Upper lobe of left lung (tissue), 6 donors: ENCODE measurements around the gene HCAR1. TPM values are rescaled to one million over a fixed set of nuclear protein-coding genes. Genes with fewer than 3 reads are reported as not detected.

ENCODE experiments used
- ATAC-seq, 2 donors: fragments of 200-7000 bp; cut with Tn5 transposase; one replicate each; pipeline ENCODE4 v1.9.1; 2022; ENCODE audit warnings: mild to moderate bottlenecking in 2 of 2, moderate library complexity in 2 of 2; ENCODE audit not compliant: low FRiP score in 2 of 2
- DNase-seq, 2 donors: peaks; one replicate each; pipeline ENCODE4 v3.0.0-alpha.2; 2019 to 2020
- H3K27ac ChIP-seq, 4 donors: fragments of 200-600 bp; sonication (generic); one replicate each; pipeline ENCODE4 v1.5.1; 2016 to 2019
- H3K27me3 ChIP-seq, 4 donors: fragments of 200-600 bp; sonication (generic); one replicate each; pipeline ENCODE4 v1.5.1; 2017 to 2019
- H3K36me3 ChIP-seq, 4 donors: fragments of 200-600 bp; sonication (generic); one replicate each; pipeline ENCODE4 v1.5.1; 2016 to 2019
- H3K4me1 ChIP-seq, 4 donors: fragments of 200-600 bp; sonication (generic); one replicate each; pipeline ENCODE4 v1.5.1; 2018 to 2019
- H3K4me3 ChIP-seq, 4 donors: fragments of 200-600 bp; sonication (generic); one replicate each; pipeline ENCODE4 v1.5.1; 2017 to 2019; ENCODE audit warnings: mild to moderate bottlenecking in 2 of 4, moderate library complexity in 1 of 4
- H3K9me3 ChIP-seq, 4 donors: fragments of 200-600 bp; sonication (generic); one replicate each; pipeline ENCODE4 v1.5.1; 2018 to 2019
- EP300 ChIP-seq, 4 donors: sonication (generic); formaldehyde crosslinking; IDR thresholded peaks; one replicate each; pipeline ENCODE4 v1.5.1; 2017; ENCODE audit warnings: antibody characterized with exemption in 4 of 4, control low read depth in 2 of 4
- POLR2A ChIP-seq, 4 donors: fragments of 450-650 bp; IDR thresholded peaks; one replicate each; pipeline ENCODE4 v1.5.1; 2016 to 2017; ENCODE audit warnings: antibody characterized with exemption in 4 of 4, mild to moderate bottlenecking in 2 of 4
- POLR2AphosphoS5 ChIP-seq, 2 donors: sonication (generic); formaldehyde crosslinking; IDR thresholded peaks; one replicate each; pipeline ENCODE4 v1.5.1; 2017; ENCODE audit warnings: antibody characterized with exemption in 2 of 2
- WGBS, 2 donors: methylation state at CpG; one replicate each; pipeline ENCODE4 v1.1.5; 2017 to 2018; 5-methylcytosine and 5-hydroxymethylcytosine counted together
- total RNA-seq, 6 donors: library from RNA; depleted of rRNA in 4 of 6; stranded (reverse); fragments of >200 nt in 4 of 6; gene quantifications; one replicate each; pipeline versions ENCODE4 v1.1.0 to v1.2.1, GENCODE V29; 2016 to 2021
- TF ChIP-seq, protein P1 (sequence below), 6 experiments: fragments of 450-650 bp in 4 of 6; fragments of 200-600 bp in 2 of 6; sonication (generic) in 2 of 6; IDR thresholded peaks; one replicate each; pipeline ENCODE4 v1.5.1; 2016 to 2019; ENCODE audit warnings: antibody characterized with exemption in 6 of 6
- donor health status: DM: no; HTN: no; CAD: no; lungs with moderate emphysema.
- donor health status: DM: no; HTN: yes; CAD: no; lungs with severe emphysema.

Gene HCAR1
- total RNA-seq, 6 donors from 2014 or later = 0.33 to 6.3 (median 0.71) TPM

GRCh38 chr12:122729583-122730214 lies 945 bp downstream of the HCAR1 start:
- 83 to 88% methylated on average over 17 to 27 of the region's 27 CpGs for WGBS, 2 donors
- H3K9me3 ChIP-seq = no peaks in the 10 kb centered on the region

GRCh38 chr12:122726080-122726558 lies 4.5 kb downstream of the HCAR1 start:
- WGBS, 2 donors = 28 to 45% methylated on average over 5 of the region's 5 CpGs
- peak overlapping the region in 3 of 4 donors; percentile 19 to 60 (median 32) for H3K27ac ChIP-seq

More at GRCh38 chr12:122729583-122730214, 945 bp downstream of the HCAR1 start:
- Histone ChIP-seq H3K4me3 (peak overlapping the region in 1 of 4 donors; percentile 35), H3K4me1 (peaks cover 0 to 11% (median 1%) of the 10 kb centered on the region in 4 donors), H3K27ac (no peak overlapping the region), H3K36me3 (no peaks in the 10 kb centered on the region), H3K27me3 (no peaks in the 10 kb centered on the region)
- peak in 1 of 2 donors; percentile 38 for DNase-seq
- ATAC-seq = no peak
- TF ChIP-seq POLR2A (IDR thresholded peaks at IDR 0.05) (no peak), EP300 (IDR thresholded peaks at IDR 0.05) (no peak), POLR2AphosphoS5 (IDR thresholded peaks at IDR 0.05) (no peak)
- TF ChIP-seq, protein P1, sequence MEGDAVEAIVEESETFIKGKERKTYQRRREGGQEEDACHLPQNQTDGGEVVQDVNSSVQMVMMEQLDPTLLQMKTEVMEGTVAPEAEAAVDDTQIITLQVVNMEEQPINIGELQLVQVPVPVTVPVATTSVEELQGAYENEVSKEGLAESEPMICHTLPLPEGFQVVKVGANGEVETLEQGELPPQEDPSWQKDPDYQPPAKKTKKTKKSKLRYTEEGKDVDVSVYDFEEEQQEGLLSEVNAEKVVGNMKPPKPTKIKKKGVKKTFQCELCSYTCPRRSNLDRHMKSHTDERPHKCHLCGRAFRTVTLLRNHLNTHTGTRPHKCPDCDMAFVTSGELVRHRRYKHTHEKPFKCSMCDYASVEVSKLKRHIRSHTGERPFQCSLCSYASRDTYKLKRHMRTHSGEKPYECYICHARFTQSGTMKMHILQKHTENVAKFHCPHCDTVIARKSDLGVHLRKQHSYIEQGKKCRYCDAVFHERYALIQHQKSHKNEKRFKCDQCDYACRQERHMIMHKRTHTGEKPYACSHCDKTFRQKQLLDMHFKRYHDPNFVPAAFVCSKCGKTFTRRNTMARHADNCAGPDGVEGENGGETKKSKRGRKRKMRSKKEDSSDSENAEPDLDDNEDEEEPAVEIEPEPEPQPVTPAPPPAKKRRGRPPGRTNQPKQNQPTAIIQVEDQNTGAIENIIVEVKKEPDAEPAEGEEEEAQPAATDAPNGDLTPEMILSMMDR (IDR thresholded peaks at IDR 0.05) = no peak

GRCh38 chr12:122725452-122726079 lies 5.1 kb downstream of the HCAR1 start:
- peak overlapping the region in 3 of 4 donors; percentile 19 to 60 (median 32) for H3K27ac ChIP-seq
- H3K4me1 ChIP-seq = peaks cover 0 to 15% (median 3%) of the 10 kb centered on the region in 4 donors

More at GRCh38 chr12:122726080-122726558, 4.5 kb downstream of the HCAR1 start:
- H3K4me1 ChIP-seq = peaks cover 0 to 11% (median 1%) of the 10 kb centered on the region in 4 donors
- H3K4me3 ChIP-seq = no peak overlapping the region
- no peaks in the 10 kb centered on the region for H3K27me3 ChIP-seq
- DNase-seq = peak in 1 of 2 donors; percentile 49
- peak; percentile 38 to 42 for ATAC-seq
- TF ChIP-seq POLR2AphosphoS5 (IDR thresholded peaks at IDR 0.05) = no peak
- H3K9me3 ChIP-seq = no peaks in the 10 kb centered on the region
- H3K36me3 ChIP-seq = no peaks in the 10 kb centered on the region

DNA sequence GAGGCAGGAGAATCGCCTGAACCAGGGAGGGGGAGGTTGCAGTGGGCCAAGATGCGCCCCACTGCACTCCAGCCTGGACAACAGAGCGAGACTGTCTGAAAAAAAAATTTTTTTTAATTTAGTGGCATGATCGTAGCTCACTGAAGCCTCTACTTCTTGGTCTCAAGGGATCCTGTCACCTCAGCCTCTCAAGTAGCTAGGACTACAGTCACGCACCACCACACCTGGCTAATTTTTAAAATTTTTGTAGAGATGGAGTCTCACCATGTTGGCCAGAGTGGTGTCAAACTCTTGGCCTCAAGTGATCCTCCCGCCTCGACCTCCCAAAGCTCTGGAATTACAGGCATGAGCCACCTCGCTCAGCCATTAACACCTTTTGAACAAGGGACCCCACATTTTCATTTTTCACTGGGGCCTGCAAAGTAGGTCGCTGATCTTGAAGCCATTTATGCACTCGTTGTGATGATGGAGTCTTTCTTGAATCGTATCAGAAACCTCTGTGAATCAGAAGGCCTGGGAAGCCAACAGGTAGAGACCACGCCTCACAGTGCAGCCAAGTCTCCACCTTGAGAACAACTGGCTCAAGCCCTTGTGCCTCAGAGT lies 5.9 kb downstream of the HCAR1 start:
- DNase-seq (no peak), ATAC-seq (no peak)
- H3K9me3 ChIP-seq = no peaks in the 10 kb centered on the region
- no peaks in the 10 kb centered on the region for H3K36me3 ChIP-seq
- no peaks in the 10 kb centered on the region for H3K27me3 ChIP-seq
- H3K4me3 ChIP-seq = no peak overlapping the region
- TF ChIP-seq, protein P1 (IDR thresholded peaks at IDR 0.05) = no peak
- TF ChIP-seq POLR2AphosphoS5 (IDR thresholded peaks at IDR 0.05) = no peak
- no peak for TF ChIP-seq POLR2A (IDR thresholded peaks at IDR 0.05)
- no peak for TF ChIP-seq EP300 (IDR thresholded peaks at IDR 0.05)
- H3K27ac ChIP-seq = no peak overlapping the region
- WGBS, 2 donors = 95% methylated on average over 12 of the region's 12 CpGs
- peaks cover 0 to 15% (median 3%) of the 10 kb centered on the region in 4 donors for H3K4me1 ChIP-seq

More at GRCh38 chr12:122725452-122726079, 5.1 kb downstream of the HCAR1 start:
- no peak for ATAC-seq
- WGBS, 2 donors = 72 to 83% methylated on average over 6 of the region's 6 CpGs
- Histone ChIP-seq H3K4me3 (no peak overlapping the region), H3K27me3 (no peaks in the 10 kb centered on the region), H3K36me3 (no peaks in the 10 kb centered on the region), H3K9me3 (no peaks in the 10 kb centered on the region)
- TF ChIP-seq POLR2A (IDR thresholded peaks at IDR 0.05) (no peak), POLR2AphosphoS5 (IDR thresholded peaks at IDR 0.05) (no peak), EP300 (IDR thresholded peaks at IDR 0.05) (no peak)
- TF ChIP-seq, protein P1 (IDR thresholded peaks at IDR 0.05) = no peak
- no peak for DNase-seq

DNA sequence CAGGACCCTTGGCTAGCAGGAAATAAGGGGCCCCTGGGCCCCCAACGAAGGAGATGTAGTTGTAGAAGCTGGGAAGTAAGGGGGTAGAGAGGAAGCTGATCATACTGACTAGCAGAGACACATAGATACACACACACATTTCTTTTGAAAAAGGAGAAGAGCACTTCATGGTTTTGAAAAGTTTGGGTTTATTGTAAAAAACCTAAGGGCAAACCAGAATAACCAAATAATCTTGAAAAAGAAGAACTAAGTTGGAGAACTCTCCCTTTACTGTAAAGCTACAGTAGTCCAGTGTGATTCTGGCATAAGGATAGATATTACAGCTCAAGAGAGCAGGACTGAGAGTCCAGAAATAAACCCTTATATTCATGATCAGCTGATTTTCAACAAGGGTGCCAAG lies 8.3 kb downstream of the HCAR1 start:
- Histone ChIP-seq H3K4me3 (no peak overlapping the region), H3K36me3 (no peaks in the 10 kb centered on the region), H3K4me1 (peaks cover 0 to 15% (median 3%) of the 10 kb centered on the region in 4 donors), H3K9me3 (no peaks in the 10 kb centered on the region), H3K27ac (no peak overlapping the region), H3K27me3 (no peaks in the 10 kb centered on the region)
- ATAC-seq (no peak), DNase-seq (no peak)
- no peak for TF ChIP-seq EP300 (IDR thresholded peaks at IDR 0.05)
- no peak for TF ChIP-seq POLR2AphosphoS5 (IDR thresholded peaks at IDR 0.05)
- no peak for TF ChIP-seq POLR2A (IDR thresholded peaks at IDR 0.05)
- TF ChIP-seq, protein P1 (IDR thresholded peaks at IDR 0.05) = no peak
- 33 to 76% methylated on average over 1 of the region's 1 CpG for WGBS, 2 donors
